ENCODE results near the gene LINGO1. TPM values are rescaled to one million over a fixed set of nuclear protein-coding genes. Genes with fewer than 3 reads are reported as not detected.

Gene LINGO1
- total and polyA plus RNA-seq, 2 donors (not counting 3 experiments of a cell fraction or from before 2014, with no cell fraction given): 0.15 to 0.33 TPM

DNA sequence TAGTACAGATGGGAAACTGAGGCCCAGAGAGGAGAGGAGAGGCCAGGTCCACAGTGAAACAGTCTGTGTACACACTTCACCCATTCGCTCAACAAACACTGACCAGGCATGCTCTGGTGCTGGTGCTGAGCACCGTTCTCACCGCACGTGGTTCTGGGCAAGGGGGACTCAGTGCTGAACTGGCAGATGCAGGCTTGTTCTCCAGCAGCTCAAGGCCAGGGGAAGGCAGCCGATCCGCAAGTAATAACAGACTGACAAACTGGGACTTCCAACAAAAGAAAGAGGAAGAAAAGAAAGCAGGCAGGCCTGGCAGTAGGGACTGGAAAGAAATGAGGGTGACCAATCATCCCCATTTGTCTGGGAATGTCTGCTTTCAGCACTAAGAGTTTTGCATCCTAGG is 25.6 kb upstream of the LINGO1 start:
- no peaks in the 10 kb centered on the region for H3K36me3 ChIP-seq (ENCODE audit: control insufficient read depth in 2 of 2, extremely low read depth in 1 of 2, insufficient read depth in 2 of 2, low read length in 2 of 2)
- intact Hi-C loops (cut with micrococcal nuclease): no loop called here
- H3K9me1 ChIP-seq (replicated peaks; ENCODE audit: control insufficient read depth, extremely low read depth, insufficient read depth, low read length): no peaks in the 10 kb centered on the region
- dilution Hi-C loops (cut with MboI; ENCODE audit: extremely low pct_ligation_motif_present, low sequenced_read_pairs): no loop called here
- DNase-seq (ENCODE audit: low read depth, low spot score) (no peak), FAIRE-seq (no peak)
- no peak overlapping the region for H3K4me3 ChIP-seq (replicated peaks in 1 of 3; ENCODE audit: insufficient read depth in 1 of 3, low read depth in 1 of 3, low read length in 3 of 3)
- BruUV-seq (replicated peaks): no TSS peak
- ChIA-PET CTCF (interaction anchor here (2.1 to 2.2 kb wide), 2 partner anchors 25 to 163 kb away, joined by 8 to 11 read pairs; no protein-coding TSS in a partner anchor), POLR2A (no interaction called here)
- no peaks in the 10 kb centered on the region for H3K79me2 ChIP-seq (ENCODE audit: control insufficient read depth, insufficient read depth, low read length)
- H3K4me1 ChIP-seq (ENCODE audit: control insufficient read depth, extremely low read depth, insufficient read depth, low read length): no peaks in the 10 kb centered on the region
- no peaks in the 10 kb centered on the region for H4K20me1 ChIP-seq (replicated peaks; ENCODE audit: control insufficient read depth, extremely low read depth, insufficient read depth, low read length)
- H2AFZ ChIP-seq (ENCODE audit: low read depth, low read length): no peak overlapping the region
- no peak overlapping the region for H3K4me2 ChIP-seq (ENCODE audit: insufficient read depth, low read length)
- no peak for TF ChIP-seq GATA2 (IDR thresholded peaks at IDR 0.05; ENCODE audit: insufficient read depth, insufficient read length, low read depth, low read length)
- no peak for TF ChIP-seq JUN (IDR thresholded peaks at IDR 0.05; ENCODE audit: borderline replicate concordance, insufficient read depth, insufficient read length, low read depth)
- TF ChIP-seq, protein P1, sequence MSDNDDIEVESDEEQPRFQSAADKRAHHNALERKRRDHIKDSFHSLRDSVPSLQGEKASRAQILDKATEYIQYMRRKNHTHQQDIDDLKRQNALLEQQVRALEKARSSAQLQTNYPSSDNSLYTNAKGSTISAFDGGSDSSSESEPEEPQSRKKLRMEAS (IDR thresholded peaks at IDR 0.05; ENCODE audit: insufficient read depth, insufficient read length): no peak
- TF ChIP-seq FOS (IDR thresholded peaks at IDR 0.05; ENCODE audit: borderline replicate concordance, insufficient read depth, low read length): no peak
- TF ChIP-seq CTCF (IDR thresholded peaks at IDR 0.05; ENCODE audit: extremely low read depth in 1 of 2, insufficient read depth in 1 of 2, low read depth in 1 of 2, low read length in 2 of 2): no peak
- no peak for TF ChIP-seq POLR2A (IDR thresholded peaks at IDR 0.05; ENCODE audit: low read depth, low read length)
- TF ChIP-seq MYC (IDR thresholded peaks at IDR 0.05; ENCODE audit: low read depth, low read length): no peak
- TF ChIP-seq POLR2AphosphoS5 (IDR thresholded peaks at IDR 0.05; ENCODE audit: insufficient read depth, low read depth, low read length): no peak
- no peak for TF ChIP-seq EZH2 (IDR thresholded peaks at IDR 0.05; ENCODE audit: borderline replicate concordance, low read depth, low read length, severe bottlenecking)
- no peak overlapping the region for H3K27ac ChIP-seq (ENCODE audit: insufficient read depth, low read depth, low read length)
- H3K9me3 ChIP-seq (replicated peaks; ENCODE audit: control insufficient read depth, insufficient read depth, low read length): no peaks in the 10 kb centered on the region
- H3K9ac ChIP-seq (replicated peaks; ENCODE audit: extremely low read depth, insufficient read depth, low read length): no peak overlapping the region
- H3K27me3 ChIP-seq (ENCODE audit: control insufficient read depth in 2 of 2, insufficient read depth in 2 of 2, low read length in 2 of 2): peaks cover 2 to 3% of the 10 kb centered on the region in 2 experiments

Measured in endothelial cell of umbilical vein (primary cell).